AG10803 (cell line): ENCODE measurements around the gene RHEBL1.

Source experiments
- DNase-seq: peaks from one replicate; pipeline ENCODE4 v3.0.0; 2010; ENCODE audit warnings: low read depth
- H3K4me3 ChIP-seq: 2 replicates; pipeline ENCODE4 v1.5.1; 2011; ENCODE audit warnings: mild to moderate bottlenecking, low read length, control low read depth
- CTCF ChIP-seq: conservative IDR thresholded peaks from 2 replicates; pipeline ENCODE4 v1.5.1; 2011; ENCODE audit warnings: mild to moderate bottlenecking, low read length, control low read depth, inconsistent platforms

Gene RHEBL1

GRCh38 chr12:49040364-49040855 lies 29.4 kb downstream of the RHEBL1 start:
- no peak overlapping the region for H3K4me3 ChIP-seq
- TF ChIP-seq CTCF = no peak

GRCh38 chr12:49039421-49040363 lies 30.1 kb downstream of the RHEBL1 start:
- H3K4me3 ChIP-seq = no peak overlapping the region
- DNase-seq = no peak
- TF ChIP-seq CTCF = no peak

More at GRCh38 chr12:49040364-49040855, 29.4 kb downstream of the RHEBL1 start:
- DNase-seq = no peak

GRCh38 chr12:49038291-49038955 lies 31.4 kb downstream of the RHEBL1 start:
- TF ChIP-seq CTCF = no peak
- H3K4me3 ChIP-seq = no peak overlapping the region

GRCh38 chr12:49037947-49038237 lies 31.9 kb downstream of the RHEBL1 start:
- no peak overlapping the region for H3K4me3 ChIP-seq
- TF ChIP-seq CTCF = no peak
- DNase-seq = no peak

More at GRCh38 chr12:49038291-49038955, 31.4 kb downstream of the RHEBL1 start:
- no peak for DNase-seq

- TF ChIP-seq CTCF = no peak
- H3K4me3 ChIP-seq = no peak overlapping the region
- no peak for DNase-seq
Measured at GRCh38 chr12:49037111-49037946, 32.5 kb downstream of the RHEBL1 start.

GRCh38 chr12:49036029-49036428 lies 33.8 kb downstream of the RHEBL1 start:
- TF ChIP-seq CTCF = no peak
- H3K4me3 ChIP-seq = no peak overlapping the region
- DNase-seq = no peak
